DOHH2 (cell line): ENCODE measurements around the gene WDR75.

Experiments used
- EZH2phosphoT487 ChIP-seq: fragments of 200-600 bp; sonication (generic); IDR thresholded peaks from 2 replicates; pipeline ENCODE4 v1.6.1; 2017; ENCODE audit warnings: borderline replicate concordance, mild to moderate bottlenecking, antibody characterized with exemption, low read length, moderate library complexity, mixed read lengths
- TF ChIP-seq, protein P1 (sequence below): fragments of 200-600 bp; sonication (generic); IDR thresholded peaks from one replicate; pipeline ENCODE4 v1.5.1; 2014; ENCODE audit warnings: antibody characterized with exemption, mild to moderate bottlenecking, low read depth, low read length; ENCODE audit not compliant: poor library complexity, severe bottlenecking

DNA sequence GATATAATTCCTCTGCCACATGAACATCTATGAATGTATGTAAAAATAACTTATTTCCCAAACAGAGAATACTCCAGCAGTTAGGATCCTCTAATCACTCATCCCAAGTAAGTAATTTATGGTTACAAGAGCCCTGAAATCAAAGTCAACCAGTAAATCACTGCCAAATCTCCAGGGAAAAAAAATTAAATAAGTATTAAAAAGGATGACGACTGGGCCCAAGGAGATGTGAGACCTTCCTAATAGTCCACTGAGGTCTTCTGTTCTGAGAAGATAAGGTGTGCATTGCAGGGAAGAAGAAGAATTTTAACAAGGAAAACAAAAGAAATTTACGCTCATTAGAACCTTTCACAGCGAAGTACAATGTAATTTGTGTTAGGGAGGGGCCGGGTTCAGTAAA, 28.0 kb upstream of the WDR75 start:
- TF ChIP-seq, protein P1, sequence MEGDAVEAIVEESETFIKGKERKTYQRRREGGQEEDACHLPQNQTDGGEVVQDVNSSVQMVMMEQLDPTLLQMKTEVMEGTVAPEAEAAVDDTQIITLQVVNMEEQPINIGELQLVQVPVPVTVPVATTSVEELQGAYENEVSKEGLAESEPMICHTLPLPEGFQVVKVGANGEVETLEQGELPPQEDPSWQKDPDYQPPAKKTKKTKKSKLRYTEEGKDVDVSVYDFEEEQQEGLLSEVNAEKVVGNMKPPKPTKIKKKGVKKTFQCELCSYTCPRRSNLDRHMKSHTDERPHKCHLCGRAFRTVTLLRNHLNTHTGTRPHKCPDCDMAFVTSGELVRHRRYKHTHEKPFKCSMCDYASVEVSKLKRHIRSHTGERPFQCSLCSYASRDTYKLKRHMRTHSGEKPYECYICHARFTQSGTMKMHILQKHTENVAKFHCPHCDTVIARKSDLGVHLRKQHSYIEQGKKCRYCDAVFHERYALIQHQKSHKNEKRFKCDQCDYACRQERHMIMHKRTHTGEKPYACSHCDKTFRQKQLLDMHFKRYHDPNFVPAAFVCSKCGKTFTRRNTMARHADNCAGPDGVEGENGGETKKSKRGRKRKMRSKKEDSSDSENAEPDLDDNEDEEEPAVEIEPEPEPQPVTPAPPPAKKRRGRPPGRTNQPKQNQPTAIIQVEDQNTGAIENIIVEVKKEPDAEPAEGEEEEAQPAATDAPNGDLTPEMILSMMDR = no peak
- no peak for TF ChIP-seq EZH2phosphoT487
